Measurements from ENCODE around the gene APOL6.
"Not testable (repeated sequence)": the region's sequence is repeated elsewhere in the genome, so short reads cannot be mapped to it uniquely, and the experiment has no call there.

APOL6 gene

DNA sequence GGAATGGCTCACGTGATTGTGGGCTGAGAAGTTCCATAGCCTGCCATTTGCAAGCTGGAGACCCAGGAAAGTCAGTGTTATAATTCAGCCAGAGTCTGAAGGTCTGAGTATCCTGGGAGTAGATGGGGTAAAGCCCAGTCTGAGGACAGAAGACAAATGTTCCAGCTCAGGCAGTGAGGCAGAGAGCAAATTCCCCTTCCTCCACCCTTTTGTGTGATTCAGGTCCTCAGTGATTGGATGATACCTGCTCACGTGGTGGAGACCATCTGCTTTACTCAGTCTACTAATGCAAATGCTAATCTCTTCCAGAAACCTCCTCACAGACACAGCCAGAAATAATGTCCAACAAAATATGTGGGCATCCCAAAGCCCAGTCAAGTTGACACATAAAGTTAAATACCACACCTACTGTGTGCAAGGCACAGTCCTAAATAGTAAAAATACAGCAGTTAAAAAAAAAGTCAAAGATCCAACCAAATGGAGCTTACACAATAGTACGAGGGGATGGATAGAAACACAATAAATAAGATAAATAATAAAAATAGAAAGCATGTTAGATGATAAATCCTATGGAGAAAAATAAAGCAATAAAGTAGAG, 13.2 kb upstream of the APOL6 start:
- DNase-seq (ENCODE audit: low read depth in 1 of 2, low spot score in 1 of 2): no peak

DNA sequence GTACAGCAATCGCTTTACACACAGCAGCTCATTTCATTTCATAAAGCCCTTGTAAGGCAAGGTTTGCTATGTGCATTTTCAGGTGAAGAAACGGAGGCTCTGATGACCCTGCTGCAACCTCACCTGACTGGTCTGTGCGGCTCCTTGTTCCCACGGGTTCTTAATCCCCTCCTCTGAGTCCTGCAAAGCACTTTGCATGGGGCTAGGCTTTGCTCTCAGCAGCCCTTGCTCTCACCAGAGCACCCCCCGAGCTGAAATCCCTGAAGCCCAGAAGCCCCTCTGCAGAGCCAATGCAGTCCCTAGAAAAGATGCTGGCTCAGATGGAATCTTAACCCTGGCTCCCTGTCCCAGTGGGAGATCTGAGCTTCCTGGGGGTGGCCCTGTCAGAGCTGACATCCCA, 11.0 kb upstream of the APOL6 start:
- DNase-seq (ENCODE audit: low read depth in 1 of 2, low spot score in 1 of 2): no peak

- DNase-seq (ENCODE audit: low read depth in 1 of 2, low spot score in 1 of 2): no peak
Measured at GRCh38 chr22:35638001-35638400, 10.2 kb upstream of the APOL6 start.

DNA sequence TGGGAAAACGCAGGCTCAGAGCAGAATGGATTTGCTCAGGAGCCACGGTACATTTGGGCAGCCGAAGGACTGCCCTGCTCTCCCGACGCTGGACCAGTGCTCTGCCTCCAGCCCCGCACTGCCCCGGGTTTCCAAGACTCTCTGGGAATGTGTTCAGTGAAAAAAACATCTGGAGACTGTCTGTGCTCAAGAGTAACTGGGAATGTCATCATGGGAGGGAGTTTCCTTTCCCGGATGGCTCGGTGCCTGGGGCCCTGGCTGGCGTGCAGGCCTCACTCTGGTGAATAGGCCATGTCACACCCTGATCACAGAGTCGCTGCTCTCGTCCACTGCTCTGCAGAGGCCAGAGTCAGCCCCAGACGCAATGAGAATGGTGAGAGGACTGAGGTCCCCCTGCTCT, 9.8 kb upstream of the APOL6 start:
- DNase-seq (ENCODE audit: low read depth in 1 of 2, low spot score in 1 of 2): no peak

DNA sequence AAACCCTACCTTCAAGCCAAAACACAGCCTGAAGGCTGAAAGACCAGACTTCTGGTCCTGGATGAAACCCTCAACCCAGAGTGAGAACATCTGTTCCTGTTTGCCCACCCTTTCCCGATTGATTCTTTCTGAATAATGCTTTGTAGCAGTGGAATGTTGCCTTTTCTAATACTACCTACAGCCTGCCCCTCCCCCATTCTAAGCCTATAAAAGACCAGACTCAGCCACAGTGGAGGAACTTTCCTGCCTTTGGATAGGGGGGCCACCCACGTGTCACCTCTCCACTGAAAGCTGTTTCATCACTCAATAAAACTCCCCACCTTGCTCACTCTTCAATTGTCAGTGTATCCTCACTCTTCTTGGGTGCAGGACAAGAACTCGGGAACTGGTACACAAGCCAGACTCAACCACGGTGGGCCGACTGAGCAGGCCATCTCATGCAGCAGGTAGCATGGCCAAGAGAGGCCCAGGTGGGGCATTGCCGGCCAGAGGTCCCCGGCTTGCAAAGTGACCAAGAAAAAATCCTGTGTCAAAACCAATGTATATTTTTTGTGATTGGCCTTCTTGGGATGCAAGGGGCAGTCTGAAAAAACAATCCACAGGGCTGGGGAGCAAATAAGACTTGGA, 6.6 kb upstream of the APOL6 start:
- no peak for DNase-seq (ENCODE audit: low read depth in 1 of 2, low spot score in 1 of 2)

DNA sequence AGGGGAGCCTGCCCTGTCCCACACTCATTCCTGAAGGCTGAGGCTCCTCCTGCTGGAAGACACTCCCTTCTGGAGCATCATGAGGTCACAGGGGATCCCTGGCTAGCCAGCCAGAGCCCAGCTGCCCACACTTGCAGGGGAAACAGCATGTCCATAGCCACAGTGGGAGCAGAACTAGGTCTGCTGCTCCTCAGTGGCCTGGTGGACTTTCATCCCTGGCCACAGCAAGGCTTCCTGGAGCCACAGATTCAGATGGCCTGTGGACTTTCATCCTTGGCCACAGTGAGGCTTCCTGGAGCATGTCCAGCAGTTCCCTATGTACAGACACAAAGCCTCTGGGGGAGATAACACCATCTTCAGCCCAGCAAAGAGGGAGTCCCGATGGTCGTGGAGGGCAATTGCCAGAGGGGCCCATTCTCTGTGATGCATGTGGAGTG, 5.9 kb upstream of the APOL6 start:
- DNase-seq (ENCODE audit: low read depth in 1 of 2, low spot score in 1 of 2): no peak

GRCh38 chr22:35643991-35644390, 4.3 kb upstream of the APOL6 start:
- no peak for DNase-seq (ENCODE audit: low read depth in 1 of 2, low spot score in 1 of 2)

- no peak for DNase-seq (ENCODE audit: low read depth in 1 of 2, low spot score in 1 of 2)
Measured at GRCh38 chr22:35645646-35646045, 2.6 kb upstream of the APOL6 start.

- no peak for DNase-seq (ENCODE audit: low read depth in 1 of 2, low spot score in 1 of 2)
Measured at GRCh38 chr22:35649026-35649553, 844 bp downstream of the APOL6 start.

- no peak for DNase-seq (ENCODE audit: low read depth in 1 of 2, low spot score in 1 of 2)
Measured at GRCh38 chr22:35649636-35650250, 1.5 kb downstream of the APOL6 start.

DNA sequence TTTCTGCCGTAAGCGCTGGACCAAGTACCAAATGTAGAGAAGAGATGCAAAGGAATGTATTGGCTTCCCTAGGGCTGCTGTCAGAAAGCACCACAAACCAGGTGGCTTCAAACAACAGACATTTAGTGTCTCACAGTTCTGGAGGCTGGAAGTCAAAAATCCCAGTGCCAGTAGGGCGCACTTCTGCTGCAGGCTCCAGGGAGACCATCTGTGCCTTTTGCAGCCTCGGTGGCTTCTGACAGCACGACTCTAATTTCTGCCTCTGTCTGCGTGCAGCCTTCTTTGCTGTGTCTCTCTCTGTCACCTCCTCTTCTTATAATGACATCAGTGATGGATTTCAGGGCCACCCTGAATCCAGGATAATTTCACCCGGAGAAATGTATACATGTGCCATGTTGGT, 2.8 kb downstream of the APOL6 start:
- no peak for DNase-seq (ENCODE audit: low read depth in 1 of 2, low spot score in 1 of 2)

- DNase-seq (ENCODE audit: low read depth in 1 of 2, low spot score in 1 of 2): no peak
Measured at GRCh38 chr22:35653824-35654223, 5.6 kb downstream of the APOL6 start.

GRCh38 chr22:35656284-35656752, 8.1 kb downstream of the APOL6 start:
- DNase-seq (ENCODE audit: low read depth in 1 of 2, low spot score in 1 of 2): no peak

DNA sequence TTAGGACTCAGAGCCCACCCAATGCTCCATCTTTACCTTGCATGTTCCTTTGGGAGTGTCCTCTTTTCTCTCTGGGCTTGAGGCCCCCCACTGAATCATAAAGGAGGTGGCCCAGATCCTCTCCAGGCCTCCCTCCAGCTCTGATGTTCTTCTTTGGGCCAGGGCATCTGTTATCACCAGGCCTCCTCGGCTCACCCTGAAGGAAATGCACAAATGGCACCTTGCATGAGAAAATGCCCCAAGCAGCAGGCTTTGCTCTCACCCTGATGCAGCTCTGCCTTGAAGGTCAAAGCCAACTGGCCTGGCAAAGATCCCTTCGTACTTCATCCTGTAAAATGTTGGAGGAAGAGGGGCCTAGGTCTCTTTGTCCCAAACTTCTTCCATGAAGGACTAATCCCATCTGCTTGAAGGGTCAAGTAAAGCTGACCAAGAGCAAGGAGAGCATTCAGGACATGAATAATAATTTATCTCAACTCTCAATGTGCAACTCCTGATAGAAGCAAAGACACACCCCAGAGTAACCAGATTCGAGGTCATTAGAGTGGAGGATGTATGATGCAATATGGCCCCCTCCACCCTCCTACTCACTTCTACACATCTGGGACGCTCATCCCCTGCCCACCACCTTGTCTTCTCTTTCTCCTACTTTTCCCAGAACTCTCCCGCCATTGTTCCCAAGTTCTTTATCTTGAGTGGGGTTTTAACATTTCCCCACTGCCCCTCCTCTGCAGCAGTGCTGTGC, 9.5 kb downstream of the APOL6 start:
- DNase-seq (ENCODE audit: low read depth in 1 of 2, low spot score in 1 of 2): no peak

DNA sequence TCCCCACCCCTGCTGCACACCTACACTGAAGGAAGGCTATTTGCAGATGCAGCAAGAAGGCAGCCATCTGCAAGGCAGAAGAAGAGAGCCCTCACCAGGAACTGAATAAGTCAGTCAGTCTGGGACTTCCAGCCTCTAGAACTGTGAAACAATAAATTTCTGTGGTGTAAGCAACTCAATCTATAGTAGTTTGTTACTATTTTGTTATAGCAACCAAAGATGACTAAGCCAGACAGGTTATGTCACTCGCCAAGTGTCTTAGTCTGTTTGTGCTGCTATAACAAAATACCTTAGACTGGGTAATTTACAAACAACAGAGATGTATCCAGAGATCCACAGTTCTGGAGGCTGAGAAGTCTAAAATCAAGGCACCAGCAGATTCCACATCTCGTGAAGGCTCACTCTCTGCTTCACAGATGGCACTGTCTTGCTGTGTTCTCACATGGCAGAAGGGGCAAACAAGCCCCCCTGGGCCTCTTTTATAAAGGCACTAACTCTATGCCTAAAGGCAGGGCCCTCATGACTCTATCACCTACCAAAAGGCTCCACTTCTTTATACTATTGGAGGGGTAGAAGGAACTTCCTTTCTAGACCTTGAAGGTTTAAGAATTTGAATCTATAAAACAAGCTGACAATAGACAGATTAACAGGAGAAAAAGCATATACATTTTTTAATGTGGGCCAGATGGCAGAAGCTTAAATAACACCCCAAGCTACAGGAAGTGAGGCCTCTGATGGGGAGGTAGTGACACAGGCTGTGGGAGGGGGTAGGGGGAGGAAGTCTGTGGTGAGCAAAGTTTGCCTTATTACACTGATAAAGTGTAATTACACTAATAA, 12.3 kb downstream of the APOL6 start:
- DNase-seq (ENCODE audit: low read depth in 1 of 2, low spot score in 1 of 2): peak; percentile 27 to 34

GRCh38 chr22:35661464-35661863, 13.2 kb downstream of the APOL6 start:
- no peak for DNase-seq (ENCODE audit: low read depth in 1 of 2, low spot score in 1 of 2)

- DNase-seq (ENCODE audit: low read depth in 1 of 2, low spot score in 1 of 2): no peak
Measured at GRCh38 chr22:35662914-35663313, 14.7 kb downstream of the APOL6 start.

- DNase-seq (ENCODE audit: low read depth in 1 of 2, low spot score in 1 of 2): no peak
Measured at GRCh38 chr22:35663371-35663770, 15.1 kb downstream of the APOL6 start.

DNA sequence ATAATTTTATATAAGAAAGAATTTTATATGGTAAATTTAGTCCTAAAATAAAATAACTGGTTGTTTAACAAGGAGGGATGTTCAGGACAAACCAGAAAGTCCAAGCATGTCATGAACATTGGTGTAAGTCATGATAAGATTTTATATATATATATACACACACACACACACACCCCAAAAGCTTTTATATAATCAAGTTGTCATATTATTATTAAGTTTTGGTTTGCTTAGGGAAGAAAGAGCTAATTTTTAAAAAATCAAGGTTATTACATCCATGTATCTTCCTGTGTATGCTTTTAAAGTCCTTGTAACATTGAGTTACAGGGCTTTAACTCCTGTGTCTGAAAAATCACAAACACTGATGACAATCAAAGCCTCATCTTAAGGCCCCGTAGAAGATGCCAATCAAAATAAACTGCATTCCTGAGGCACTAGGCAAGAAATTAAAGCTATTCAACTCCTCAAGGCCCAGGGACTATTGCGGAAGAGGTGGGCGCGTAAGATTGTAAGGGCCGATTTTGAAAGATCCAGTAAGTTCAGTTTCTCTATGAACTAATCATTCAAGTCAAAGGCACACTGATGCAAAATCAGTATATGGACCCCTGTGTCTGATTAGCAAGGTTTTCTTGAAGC, 16.8 kb downstream of the APOL6 start:
- no peak for DNase-seq (ENCODE audit: low read depth in 1 of 2, low spot score in 1 of 2)

DNA sequence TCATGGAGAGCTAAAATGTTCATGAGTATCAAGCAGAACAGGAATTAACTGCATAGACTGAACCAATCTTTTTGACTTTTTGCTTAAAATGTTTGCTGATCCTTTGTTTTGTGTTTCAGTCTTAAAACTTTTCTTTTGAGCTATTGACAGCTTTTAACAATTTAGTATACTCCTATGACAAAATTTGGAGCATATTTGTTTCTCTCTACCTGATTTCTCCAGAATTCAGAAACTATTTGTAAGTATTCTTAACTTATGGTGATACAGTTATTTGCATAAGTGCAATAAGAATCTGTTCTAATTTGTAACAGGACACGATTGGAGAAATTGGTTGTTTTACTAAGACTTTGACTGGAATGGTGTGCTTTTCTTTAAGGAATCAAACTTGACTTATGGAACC, 18.5 kb downstream of the APOL6 start:
- DNase-seq (ENCODE audit: low read depth in 1 of 2, low spot score in 1 of 2): not testable (repeated sequence)

Measured in activated T-helper 1 cell treated with anti-CD3 and anti-CD28 coated beads, Interleukin-2, amount 50 U/mL, for 16 hours (primary cell).